SJCRH30 (cell line): ENCODE results near the gene MED20. TPM values are rescaled to one million over a fixed set of nuclear protein-coding genes. Genes with fewer than 3 reads are reported as not detected.

Experiments used
- DNase-seq, 2 experiments: peaks; one replicate each; pipeline ENCODE4 v3.0.0-alpha.2; 2015 to 2020
- H3K27ac ChIP-seq: fragments of 250-450 bp; sonication (Bioruptor Pico); 2 replicates; pipeline ENCODE4 v1.5.1; 2020; ENCODE audit warnings: mild to moderate bottlenecking, moderate library complexity
- H3K27me3 ChIP-seq: fragments of 250-450 bp; sonication (Bioruptor Pico); 2 replicates; pipeline ENCODE4 v1.5.1; 2020; ENCODE audit warnings: mild to moderate bottlenecking, moderate library complexity
- H3K36me3 ChIP-seq: fragments of 250-450 bp; sonication (Bioruptor Pico); 2 replicates; pipeline ENCODE4 v1.5.1; 2020; ENCODE audit warnings: mild to moderate bottlenecking, moderate library complexity
- H3K4me1 ChIP-seq: fragments of 250-450 bp; sonication (Bioruptor Pico); 2 replicates; pipeline ENCODE4 v1.5.1; 2020; ENCODE audit warnings: mild to moderate bottlenecking, moderate library complexity
- H3K4me3 ChIP-seq: fragments of 250-450 bp; sonication (Bioruptor Pico); 2 replicates; pipeline ENCODE4 v1.5.1; 2020; ENCODE audit warnings: mild to moderate bottlenecking, moderate library complexity
- H3K9me3 ChIP-seq: fragments of 250-450 bp; sonication (Bioruptor Pico); replicated peaks from 2 replicates; pipeline ENCODE4 v1.5.1; 2020; ENCODE audit warnings: mild to moderate bottlenecking, moderate library complexity
- total RNA-seq: library from RNA; depleted of rRNA; stranded (reverse); fragments of >200 nt; shearing (Covaris generic); gene quantifications from 2 replicates; pipeline ENCODE4 v1.2.3, GENCODE V29; 2014

MED20 gene
- total RNA-seq, 1 experiment from 2014 or later: 33.4 TPM

GRCh38 chr6:41936073-41936837, 15.3 kb upstream of the MED20 start:
- peak; percentile 59 to 85 for DNase-seq
- H3K4me1 ChIP-seq: peaks cover 29% of the 10 kb centered on the region

GRCh38 chr6:41935685-41936072, 14.7 kb upstream of the MED20 start:
- Histone ChIP-seq H3K36me3 (peaks cover 72% of the 10 kb centered on the region), H3K27me3 (no peaks in the 10 kb centered on the region), H3K9me3 (no peaks in the 10 kb centered on the region), H3K4me3 (no peak overlapping the region), H3K4me1 (peaks cover 29% of the 10 kb centered on the region), H3K27ac (no peak overlapping the region)
- no peak for DNase-seq

More at GRCh38 chr6:41936073-41936837, 15.3 kb upstream of the MED20 start:
- H3K27ac ChIP-seq: no peak overlapping the region
- H3K9me3 ChIP-seq: no peaks in the 10 kb centered on the region
- peaks cover 66% of the 10 kb centered on the region for H3K36me3 ChIP-seq
- no peaks in the 10 kb centered on the region for H3K27me3 ChIP-seq
- H3K4me3 ChIP-seq: no peak overlapping the region

GRCh38 chr6:41935193-41935574, 14.2 kb upstream of the MED20 start:
- H3K27me3 ChIP-seq: no peaks in the 10 kb centered on the region
- no peak overlapping the region for H3K27ac ChIP-seq
- DNase-seq: peak; percentile 31 to 45
- peaks cover 29% of the 10 kb centered on the region for H3K4me1 ChIP-seq
- no peak overlapping the region for H3K4me3 ChIP-seq
- no peaks in the 10 kb centered on the region for H3K9me3 ChIP-seq
- peaks cover 77% of the 10 kb centered on the region for H3K36me3 ChIP-seq

GRCh38 chr6:41934278-41935192, 13.6 kb upstream of the MED20 start:
- Histone ChIP-seq H3K27me3 (no peaks in the 10 kb centered on the region), H3K4me1 (peaks cover 24% of the 10 kb centered on the region), H3K36me3 (peaks cover 83% of the 10 kb centered on the region), H3K9me3 (no peaks in the 10 kb centered on the region), H3K4me3 (no peak overlapping the region), H3K27ac (no peak overlapping the region)
- DNase-seq: no peak

- peaks cover 96% of the 10 kb centered on the region for H3K36me3 ChIP-seq
- no peaks in the 10 kb centered on the region for H3K9me3 ChIP-seq
- H3K4me1 ChIP-seq: peaks cover 7% of the 10 kb centered on the region; the same call in 1 of the 2 replicates
- no peaks in the 10 kb centered on the region for H3K27me3 ChIP-seq
- H3K4me3 ChIP-seq: no peak overlapping the region
- no peak for DNase-seq
- H3K27ac ChIP-seq: no peak overlapping the region
These were observed 11.4 kb upstream of the MED20 start for GRCh38 chr6:41932378-41932777.

GRCh38 chr6:41931792-41932191, 10.9 kb upstream of the MED20 start:
- peaks cover 7% of the 10 kb centered on the region; the same call in 1 of the 2 replicates for H3K4me1 ChIP-seq
- no peak for DNase-seq
- H3K9me3 ChIP-seq: no peaks in the 10 kb centered on the region
- no peak overlapping the region for H3K4me3 ChIP-seq
- H3K27ac ChIP-seq: no peak overlapping the region
- H3K27me3 ChIP-seq: no peaks in the 10 kb centered on the region
- peaks cover 94% of the 10 kb centered on the region for H3K36me3 ChIP-seq

- Histone ChIP-seq H3K9me3 (no peaks in the 10 kb centered on the region), H3K27ac (no peak overlapping the region), H3K4me3 (no peak overlapping the region), H3K36me3 (peaks cover 86% of the 10 kb centered on the region), H3K27me3 (no peaks in the 10 kb centered on the region), H3K4me1 (peaks cover 3% of the 10 kb centered on the region; the same call in 1 of the 2 replicates)
- no peak for DNase-seq
These were observed 9.0 kb upstream of the MED20 start for GRCh38 chr6:41929924-41930323.

- DNase-seq: no peak
- Histone ChIP-seq H3K27ac (no peak overlapping the region), H3K4me3 (no peak overlapping the region), H3K4me1 (no peaks in the 10 kb centered on the region), H3K36me3 (peaks cover 72% of the 10 kb centered on the region), H3K27me3 (no peaks in the 10 kb centered on the region), H3K9me3 (no peaks in the 10 kb centered on the region)
These were observed 6.3 kb upstream of the MED20 start for GRCh38 chr6:41927253-41927652.

GRCh38 chr6:41922154-41922553, 1.2 kb upstream of the MED20 start:
- Histone ChIP-seq H3K9me3 (no peaks in the 10 kb centered on the region), H3K4me3 (peak overlapping the region; percentile 84), H3K36me3 (peaks cover 24% of the 10 kb centered on the region), H3K4me1 (0 out of 2 replicates have a peak, but pooled peaks cover 6% of the 10 kb centered on the region), H3K27ac (peak overlapping the region; percentile 95), H3K27me3 (no peaks in the 10 kb centered on the region)
- DNase-seq: no peak

GRCh38 chr6:41921712-41921998, 716 bp upstream of the MED20 start:
- no peaks in the 10 kb centered on the region for H3K27me3 ChIP-seq
- H3K9me3 ChIP-seq: no peaks in the 10 kb centered on the region
- H3K36me3 ChIP-seq: peaks cover 23% of the 10 kb centered on the region; the same call in 1 of the 2 replicates
- peak overlapping the region; percentile 84 for H3K4me3 ChIP-seq
- H3K27ac ChIP-seq: peak overlapping the region; percentile 95
- peak in 1 of 2 experiments; percentile 25 for DNase-seq
- H3K4me1 ChIP-seq: 0 out of 2 replicates have a peak, but pooled peaks cover 6% of the 10 kb centered on the region

GRCh38 chr6:41917528-41917927, 3.4 kb downstream of the MED20 start:
- H3K9me3 ChIP-seq: no peaks in the 10 kb centered on the region
- DNase-seq: no peak
- 0 out of 2 replicates have a peak, but pooled peaks cover 6% of the 10 kb centered on the region for H3K4me1 ChIP-seq
- peaks cover 14% of the 10 kb centered on the region; the same call in 1 of the 2 replicates for H3K36me3 ChIP-seq
- H3K27me3 ChIP-seq: no peaks in the 10 kb centered on the region
- no peak overlapping the region for H3K4me3 ChIP-seq
- peak overlapping the region; percentile 10; the same call in 1 of the 2 replicates for H3K27ac ChIP-seq

- H3K27me3 ChIP-seq: no peaks in the 10 kb centered on the region
- no peak overlapping the region for H3K27ac ChIP-seq
- H3K9me3 ChIP-seq: no peaks in the 10 kb centered on the region
- DNase-seq: no peak
- H3K4me1 ChIP-seq: 0 out of 2 replicates have a peak, but pooled peaks cover 4% of the 10 kb centered on the region
- H3K36me3 ChIP-seq: peaks cover 17% of the 10 kb centered on the region; the same call in 1 of the 2 replicates
- no peak overlapping the region for H3K4me3 ChIP-seq
These were observed 5.9 kb downstream of the MED20 start for GRCh38 chr6:41914869-41915530.

- peaks cover 17% of the 10 kb centered on the region; the same call in 1 of the 2 replicates for H3K36me3 ChIP-seq
- no peaks in the 10 kb centered on the region for H3K9me3 ChIP-seq
- no peak overlapping the region for H3K27ac ChIP-seq
- H3K27me3 ChIP-seq: no peaks in the 10 kb centered on the region
- DNase-seq: no peak
- no peaks in the 10 kb centered on the region for H3K4me1 ChIP-seq
- no peak overlapping the region for H3K4me3 ChIP-seq
These were observed 6.6 kb downstream of the MED20 start for GRCh38 chr6:41914343-41914742.

GRCh38 chr6:41909727-41910126, 11.2 kb downstream of the MED20 start:
- DNase-seq: no peak
- H3K36me3 ChIP-seq: peaks cover 23% of the 10 kb centered on the region

More at GRCh38 chr6:41909727-41910126, 11.2 kb downstream of the MED20 start:
- no peaks in the 10 kb centered on the region for H3K27me3 ChIP-seq
- no peaks in the 10 kb centered on the region for H3K4me1 ChIP-seq
- no peaks in the 10 kb centered on the region for H3K9me3 ChIP-seq
- no peak overlapping the region for H3K4me3 ChIP-seq
- no peak overlapping the region for H3K27ac ChIP-seq
